PC-3 (cell line): ENCODE measurements around the gene ARMC12.

Source experiments
- EZH2 ChIP-seq: fragments of 300-600 bp; sonication (generic); IDR thresholded peaks from one replicate; pipeline ENCODE4 v1.6.1; 2017; ENCODE audit warnings: antibody characterized with exemption, mild to moderate bottlenecking, low read length; ENCODE audit not compliant: unreplicated experiment
- EZH2phosphoT487 ChIP-seq: fragments of 300-600 bp; sonication (generic); IDR thresholded peaks from 2 replicates; pipeline ENCODE4 v1.6.1; 2018; ENCODE audit warnings: mild to moderate bottlenecking, antibody characterized with exemption, low read length, borderline replicate concordance
- TF ChIP-seq, protein P1 (sequence below): fragments of 300-600 bp; sonication (generic); conservative IDR thresholded peaks from 2 replicates; pipeline ENCODE4 v1.5.1; 2017; ENCODE audit warnings: antibody characterized with exemption, low read depth, mild to moderate bottlenecking, low read length

GRCh38 chr6:35706468-35706867 lies 30.4 kb upstream of the ARMC12 start:
- TF ChIP-seq, protein P1, sequence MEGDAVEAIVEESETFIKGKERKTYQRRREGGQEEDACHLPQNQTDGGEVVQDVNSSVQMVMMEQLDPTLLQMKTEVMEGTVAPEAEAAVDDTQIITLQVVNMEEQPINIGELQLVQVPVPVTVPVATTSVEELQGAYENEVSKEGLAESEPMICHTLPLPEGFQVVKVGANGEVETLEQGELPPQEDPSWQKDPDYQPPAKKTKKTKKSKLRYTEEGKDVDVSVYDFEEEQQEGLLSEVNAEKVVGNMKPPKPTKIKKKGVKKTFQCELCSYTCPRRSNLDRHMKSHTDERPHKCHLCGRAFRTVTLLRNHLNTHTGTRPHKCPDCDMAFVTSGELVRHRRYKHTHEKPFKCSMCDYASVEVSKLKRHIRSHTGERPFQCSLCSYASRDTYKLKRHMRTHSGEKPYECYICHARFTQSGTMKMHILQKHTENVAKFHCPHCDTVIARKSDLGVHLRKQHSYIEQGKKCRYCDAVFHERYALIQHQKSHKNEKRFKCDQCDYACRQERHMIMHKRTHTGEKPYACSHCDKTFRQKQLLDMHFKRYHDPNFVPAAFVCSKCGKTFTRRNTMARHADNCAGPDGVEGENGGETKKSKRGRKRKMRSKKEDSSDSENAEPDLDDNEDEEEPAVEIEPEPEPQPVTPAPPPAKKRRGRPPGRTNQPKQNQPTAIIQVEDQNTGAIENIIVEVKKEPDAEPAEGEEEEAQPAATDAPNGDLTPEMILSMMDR = no peak
- TF ChIP-seq EZH2 = no peak
- TF ChIP-seq EZH2phosphoT487 = no peak
